HEK293T (cell line): ENCODE data around the gene DEFB121.

Source experiments
- ARNT ChIP-seq: fragments of 450-650 bp; IDR thresholded peaks from 2 replicates; pipeline ENCODE4 v1.6.1; 2017; ENCODE audit warnings: mild to moderate bottlenecking
- BHLHE40 ChIP-seq: fragments of 450-650 bp; IDR thresholded peaks from 2 replicates; pipeline ENCODE4 v1.6.1; 2016; ENCODE audit warnings: mild to moderate bottlenecking, moderate library complexity, borderline replicate concordance
- CTBP1 ChIP-seq: fragments of 450-650 bp; IDR thresholded peaks from 2 replicates; pipeline ENCODE4 v1.6.1; 2016; ENCODE audit warnings: borderline replicate concordance
- ELF4 ChIP-seq: fragments of 450-650 bp; IDR thresholded peaks from 2 replicates; pipeline ENCODE4 v1.6.1; 2017; ENCODE audit warnings: antibody characterized with exemption
- FOXA1 ChIP-seq: fragments of 450-650 bp; IDR thresholded peaks from 2 replicates; pipeline ENCODE4 v1.6.1; 2016; ENCODE audit warnings: mild to moderate bottlenecking
- FOXK2 ChIP-seq: fragments of 450-650 bp; IDR thresholded peaks from 2 replicates; pipeline ENCODE4 v1.6.1; 2016; ENCODE audit warnings: mild to moderate bottlenecking
- FOXM1 ChIP-seq: fragments of 450-650 bp; IDR thresholded peaks from 2 replicates; pipeline ENCODE4 v1.6.1; 2017; ENCODE audit warnings: mild to moderate bottlenecking, borderline replicate concordance
- HDGF ChIP-seq: fragments of 450-650 bp; IDR thresholded peaks from 2 replicates; pipeline ENCODE4 v1.6.1; 2017; ENCODE audit warnings: antibody characterized with exemption, borderline replicate concordance
- NFRKB ChIP-seq: fragments of 450-650 bp; IDR thresholded peaks from 2 replicates; pipeline ENCODE4 v1.6.1; 2016; ENCODE audit warnings: mild to moderate bottlenecking, moderate library complexity
- PKNOX1 ChIP-seq: fragments of 450-650 bp; IDR thresholded peaks from 2 replicates; pipeline ENCODE4 v1.6.1; 2016
- SP1 ChIP-seq: fragments of 450-650 bp; IDR thresholded peaks from 2 replicates; pipeline ENCODE4 v1.6.1; 2017
- SUZ12 ChIP-seq: fragments of 450-650 bp; IDR thresholded peaks from 2 replicates; pipeline ENCODE4 v1.6.1; 2016; ENCODE audit warnings: mild to moderate bottlenecking
- TARDBP ChIP-seq: fragments of 450-650 bp; IDR thresholded peaks from 2 replicates; pipeline ENCODE4 v1.6.1; 2016
- ZNF384 ChIP-seq: fragments of 450-650 bp; IDR thresholded peaks from 2 replicates; pipeline ENCODE4 v1.6.1; 2016

- no peak for TF ChIP-seq BHLHE40
- TF ChIP-seq SP1, result no peak
- TF ChIP-seq FOXM1, result no peak
- TF ChIP-seq PKNOX1, result no peak
- no peak for TF ChIP-seq FOXK2
- no peak for TF ChIP-seq ARNT
- no peak for TF ChIP-seq HDGF
- TF ChIP-seq ELF4, result no peak
- no peak for TF ChIP-seq FOXA1
- TF ChIP-seq SUZ12, result no peak
- no peak for TF ChIP-seq TARDBP
- TF ChIP-seq NFRKB, result no peak
- TF ChIP-seq CTBP1, result no peak
- no peak for TF ChIP-seq ZNF384
These were observed 19.8 kb upstream of the DEFB121 start for GRCh38 chr20:31425797-31426196.
